A549 treated with CpdA at 1 μM for 4 hours (cell line): ENCODE measurements around the gene RUFY2. TPM values are rescaled to one million over a fixed set of nuclear protein-coding genes. Genes with fewer than 3 reads are reported as not detected.

Source experiments
- total RNA-seq: library from RNA; stranded (reverse); fragments of 200-300 nt; extraction: Qiagen RNA extraction; gene quantifications from 5 replicates; pipeline ENCODE4 v1.2.3, GENCODE V29; 2022; ENCODE audit warnings: low read depth

Gene RUFY2
- total RNA-seq = 6.5 to 10.6 TPM (median 7.6 TPM) in 5 replicates

GRCh38 chr10:68406815-68407548, at the start of gene RUFY2:
Gene RUFY2 (minus strand): TSS chr10:68407277. CDS start chr10:68407189, 88 bp downstream.

DNA sequence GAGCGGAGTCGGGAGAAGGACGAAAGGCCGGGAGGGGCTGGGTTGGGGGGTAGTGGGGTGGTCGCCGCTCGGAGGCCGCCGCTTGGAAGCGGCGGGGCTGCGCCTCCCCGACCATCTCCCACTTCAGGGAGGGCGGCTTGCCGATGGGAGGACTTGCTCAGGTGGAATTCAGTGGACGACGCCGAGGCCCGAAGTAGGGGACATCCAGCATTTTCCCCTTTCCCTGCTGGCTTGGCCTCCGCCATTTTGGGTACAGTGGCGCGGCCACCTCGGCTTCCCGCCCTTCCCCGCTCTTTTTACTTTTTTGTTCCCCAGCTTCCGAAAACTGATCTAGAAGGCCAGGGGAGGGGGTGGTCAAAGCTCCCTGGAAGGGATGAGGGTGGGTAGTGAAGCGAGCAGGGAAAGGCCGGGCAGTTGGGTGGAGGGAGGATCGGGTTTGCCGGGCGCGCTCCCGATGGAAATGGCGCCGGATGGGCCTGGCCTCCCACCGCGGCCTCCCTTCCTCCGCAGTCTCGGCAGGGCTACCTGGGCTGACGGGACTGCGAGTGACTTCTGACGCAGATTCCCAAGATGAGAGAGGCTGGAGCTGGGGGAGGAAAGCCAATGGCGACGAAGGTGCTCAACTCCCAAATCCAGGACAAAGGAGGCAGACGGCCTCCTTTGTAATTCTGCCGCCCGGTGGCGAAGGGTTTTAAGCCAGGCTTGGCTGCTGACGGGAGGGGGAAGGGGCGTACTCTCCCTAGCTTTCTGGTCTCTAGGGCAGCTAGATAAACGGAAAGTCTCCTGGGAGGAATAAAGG, 74.6 kb downstream of the RUFY2 start, which contains the start of gene PBLD:
TSS of gene PBLD (minus strand) at position 670 of the 799 bp plus-strand sequence. CDS start 26,084 bp downstream, outside the sequence.

GRCh38 chr10:68331455-68332258, 75.4 kb downstream of the RUFY2 start, which contains the start of gene HNRNPH3:
Gene HNRNPH3 (plus strand): TSS chr10:68332064. CDS start chr10:68337222, 5,158 bp downstream.

Other genes starting within 250 kb of the RUFY2 start
- 0.17 to 0.48 TPM (median 0.31 TPM) in 5 replicates for gene ATOH7, start 175.2 kb downstream of the RUFY2 start, total RNA-seq
- 198 to 274 TPM (median 212 TPM) in 5 replicates for gene HNRNPH3, start 75.2 kb downstream of the RUFY2 start, total RNA-seq
- 2.5 to 4.0 TPM (median 3.5 TPM) in 5 replicates for gene PBLD, start 74.3 kb downstream of the RUFY2 start, total RNA-seq
- gene DNA2, start 64.7 kb upstream of the RUFY2 start, total RNA-seq = 9.7 to 12.6 TPM (median 10.2 TPM) in 5 replicates
- gene SLC25A16, start 120.2 kb upstream of the RUFY2 start, total RNA-seq = 10.6 to 15.1 TPM (median 11.3 TPM) in 5 replicates
- gene TET1, start 153.1 kb upstream of the RUFY2 start, total RNA-seq = 0.34 to 0.75 TPM (median 0.42 TPM) in 5 replicates